Transverse colon (tissue), 4 donors: Measurements from ENCODE around the gene TEAD3.

ENCODE experiments used
- POLR2A ChIP-seq: fragments of 450-650 bp; IDR thresholded peaks from one replicate; pipeline ENCODE4 v1.6.1; 2016; ENCODE audit warnings: antibody characterized with exemption, mild to moderate bottlenecking, moderate library complexity
- POLR2AphosphoS5 ChIP-seq, 3 donors: sonication (generic); formaldehyde crosslinking; IDR thresholded peaks; one replicate each; pipeline ENCODE4 v1.6.1; 2016; ENCODE audit warnings: antibody characterized with exemption in 3 of 3
- TF ChIP-seq, protein P1 (sequence below), 5 experiments: fragments of 200-600 bp in 3 of 5; fragments of 450-650 bp in 2 of 5; sonication (generic) in 3 of 5; IDR thresholded peaks; 1 replicate in 2 of 5; 2 replicates in 3 of 5; pipeline ENCODE4 v1.5.1; 2016 to 2017; ENCODE audit warnings: antibody characterized with exemption in 5 of 5, inconsistent platforms in 3 of 5, mild to moderate bottlenecking in 2 of 5, moderate library complexity in 1 of 5

DNA sequence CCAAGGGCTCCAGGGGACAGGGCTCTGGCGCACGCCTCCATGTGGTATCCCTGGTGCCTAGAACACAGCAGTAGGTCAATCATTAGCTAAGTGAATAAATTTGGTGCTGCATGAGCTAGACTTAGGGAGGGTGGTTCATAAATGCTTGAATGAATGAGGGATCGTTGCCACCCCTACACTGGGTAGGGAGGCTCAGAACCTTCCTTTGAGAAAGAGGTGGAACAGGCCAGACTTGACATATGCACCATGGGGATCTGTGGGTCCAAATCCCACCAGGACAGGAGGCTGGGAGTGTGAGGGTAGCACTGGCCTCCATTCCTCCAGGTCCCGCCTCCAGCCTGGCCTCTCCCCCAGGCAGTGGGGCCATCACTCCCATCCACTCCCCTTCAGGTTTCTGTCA, 13.8 kb downstream of the TEAD3 start:
- TF ChIP-seq POLR2AphosphoS5 (IDR thresholded peaks at IDR 0.05) (no peak), POLR2A (no peak)
- TF ChIP-seq, protein P1, sequence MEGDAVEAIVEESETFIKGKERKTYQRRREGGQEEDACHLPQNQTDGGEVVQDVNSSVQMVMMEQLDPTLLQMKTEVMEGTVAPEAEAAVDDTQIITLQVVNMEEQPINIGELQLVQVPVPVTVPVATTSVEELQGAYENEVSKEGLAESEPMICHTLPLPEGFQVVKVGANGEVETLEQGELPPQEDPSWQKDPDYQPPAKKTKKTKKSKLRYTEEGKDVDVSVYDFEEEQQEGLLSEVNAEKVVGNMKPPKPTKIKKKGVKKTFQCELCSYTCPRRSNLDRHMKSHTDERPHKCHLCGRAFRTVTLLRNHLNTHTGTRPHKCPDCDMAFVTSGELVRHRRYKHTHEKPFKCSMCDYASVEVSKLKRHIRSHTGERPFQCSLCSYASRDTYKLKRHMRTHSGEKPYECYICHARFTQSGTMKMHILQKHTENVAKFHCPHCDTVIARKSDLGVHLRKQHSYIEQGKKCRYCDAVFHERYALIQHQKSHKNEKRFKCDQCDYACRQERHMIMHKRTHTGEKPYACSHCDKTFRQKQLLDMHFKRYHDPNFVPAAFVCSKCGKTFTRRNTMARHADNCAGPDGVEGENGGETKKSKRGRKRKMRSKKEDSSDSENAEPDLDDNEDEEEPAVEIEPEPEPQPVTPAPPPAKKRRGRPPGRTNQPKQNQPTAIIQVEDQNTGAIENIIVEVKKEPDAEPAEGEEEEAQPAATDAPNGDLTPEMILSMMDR (IDR thresholded peaks at IDR 0.05): no peak
